Hepatocyte (in vitro differentiated cells): ENCODE results near the gene OOSP1.

ENCODE experiments used
- EZH2phosphoT487 ChIP-seq: fragments of 200-600 bp; sonication (generic); IDR thresholded peaks from one replicate; pipeline ENCODE4 v1.6.1; 2018; ENCODE audit warnings: antibody characterized with exemption, mild to moderate bottlenecking, low read depth, moderate library complexity; ENCODE audit not compliant: unreplicated experiment, severe bottlenecking
- TF ChIP-seq, protein P1 (sequence below): fragments of 200-600 bp; sonication (generic); IDR thresholded peaks from 2 replicates; pipeline ENCODE4 v1.5.1; 2016; ENCODE audit warnings: antibody characterized with exemption, mild to moderate bottlenecking; ENCODE audit not compliant: poor library complexity

DNA sequence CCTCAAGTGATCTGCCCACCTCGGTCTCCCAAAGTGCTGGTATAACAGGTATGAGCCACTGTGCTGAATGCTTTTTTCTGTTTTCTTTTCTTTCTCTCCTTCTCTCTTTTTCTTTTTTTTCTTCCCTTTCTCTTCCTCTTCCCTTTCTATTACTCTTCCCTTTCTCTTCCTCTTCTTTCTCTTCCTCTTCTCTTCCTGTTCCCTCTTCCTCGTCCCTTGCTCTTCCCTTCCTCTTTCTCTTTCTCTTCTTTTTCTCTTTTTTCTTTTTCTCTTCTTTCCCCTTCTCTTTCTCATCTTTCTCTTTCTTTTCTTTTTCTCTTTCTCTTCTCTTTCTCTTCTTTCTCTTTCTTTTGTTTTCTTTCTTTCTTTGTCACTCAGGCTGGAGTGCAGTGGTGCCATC lies 1.2 kb downstream of the OOSP1 start:
- TF ChIP-seq, protein P1, sequence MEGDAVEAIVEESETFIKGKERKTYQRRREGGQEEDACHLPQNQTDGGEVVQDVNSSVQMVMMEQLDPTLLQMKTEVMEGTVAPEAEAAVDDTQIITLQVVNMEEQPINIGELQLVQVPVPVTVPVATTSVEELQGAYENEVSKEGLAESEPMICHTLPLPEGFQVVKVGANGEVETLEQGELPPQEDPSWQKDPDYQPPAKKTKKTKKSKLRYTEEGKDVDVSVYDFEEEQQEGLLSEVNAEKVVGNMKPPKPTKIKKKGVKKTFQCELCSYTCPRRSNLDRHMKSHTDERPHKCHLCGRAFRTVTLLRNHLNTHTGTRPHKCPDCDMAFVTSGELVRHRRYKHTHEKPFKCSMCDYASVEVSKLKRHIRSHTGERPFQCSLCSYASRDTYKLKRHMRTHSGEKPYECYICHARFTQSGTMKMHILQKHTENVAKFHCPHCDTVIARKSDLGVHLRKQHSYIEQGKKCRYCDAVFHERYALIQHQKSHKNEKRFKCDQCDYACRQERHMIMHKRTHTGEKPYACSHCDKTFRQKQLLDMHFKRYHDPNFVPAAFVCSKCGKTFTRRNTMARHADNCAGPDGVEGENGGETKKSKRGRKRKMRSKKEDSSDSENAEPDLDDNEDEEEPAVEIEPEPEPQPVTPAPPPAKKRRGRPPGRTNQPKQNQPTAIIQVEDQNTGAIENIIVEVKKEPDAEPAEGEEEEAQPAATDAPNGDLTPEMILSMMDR: no peak
- TF ChIP-seq EZH2phosphoT487: no peak
